GM19467 (cell line): ENCODE results near the gene NAV2.
A peak's percentile ranks its signal among the peaks of the same experiment; 100 is the strongest.
"Not testable (repeated sequence)": the region's sequence is repeated elsewhere in the genome, so short reads cannot be mapped to it uniquely, and the experiment has no call there.

ENCODE experiments used
- ATAC-seq: cut with Tn5 transposase; IDR thresholded peaks from one replicate; pipeline ENCODE4 v1.9.1; 2021; ENCODE audit warnings: mild to moderate bottlenecking, moderate library complexity; ENCODE audit not compliant: unreplicated experiment

Gene NAV2

GRCh38 chr11:20127671-20128527 is 415.3 kb downstream of the NAV2 start:
- peak; percentile 82 for ATAC-seq

DNA sequence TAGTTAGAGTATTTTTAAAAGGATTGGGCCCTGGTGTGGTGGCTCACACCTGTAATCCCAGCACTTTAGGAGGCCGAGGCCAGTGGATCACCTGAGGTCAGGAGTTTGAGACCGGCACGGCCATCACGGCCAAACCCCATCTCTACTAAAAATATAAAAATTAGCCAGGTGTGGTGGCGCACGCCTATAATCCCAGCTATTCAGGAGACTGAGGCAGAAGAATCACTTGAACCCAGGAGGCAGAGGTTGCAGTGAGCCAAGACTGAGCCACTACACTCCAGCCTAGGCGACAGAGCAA is 415.8 kb downstream of the NAV2 start:
- ATAC-seq, result not testable (repeated sequence)

DNA sequence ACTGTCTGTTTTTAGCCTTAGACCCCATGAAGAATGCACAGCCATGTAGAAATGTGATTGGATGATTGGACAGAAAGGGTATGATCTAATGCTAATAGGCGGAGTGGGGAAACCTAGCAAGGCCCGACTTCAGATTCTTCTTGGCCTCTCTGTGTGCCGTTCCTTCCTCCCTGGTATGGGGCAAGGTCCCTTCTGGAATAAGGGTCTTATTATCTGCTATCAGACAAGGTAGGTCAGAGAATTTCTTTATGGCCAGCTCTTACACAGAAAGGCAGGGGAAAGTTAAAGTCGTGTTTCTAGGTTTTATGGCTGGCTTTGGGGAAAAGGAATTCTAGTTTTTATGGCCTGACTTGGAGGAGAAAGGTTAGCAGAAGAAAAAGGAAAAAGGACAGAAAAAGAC is 417.0 kb downstream of the NAV2 start:
- ATAC-seq, result no peak

- ATAC-seq, result no peak
Observed at GRCh38 chr11:20131788-20132666, 419.4 kb downstream of the NAV2 start.

DNA sequence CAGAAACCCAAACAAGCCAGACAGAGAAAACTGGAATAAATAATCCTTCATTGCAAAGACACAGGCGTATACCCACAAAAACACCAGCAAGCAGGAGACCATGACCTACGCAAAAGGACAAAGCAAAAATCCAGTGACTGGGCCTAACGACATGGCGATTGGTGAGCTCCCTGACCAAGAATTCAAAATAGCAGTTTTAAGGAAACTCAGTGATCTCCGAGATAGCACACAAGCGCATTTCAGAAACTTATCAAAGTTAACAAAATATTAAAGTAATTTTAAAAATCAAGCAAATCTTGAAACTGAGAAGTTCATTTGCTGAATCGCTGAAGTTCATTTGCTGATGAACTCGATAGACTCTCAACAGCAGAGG is 420.0 kb downstream of the NAV2 start:
- ATAC-seq, result no peak

DNA sequence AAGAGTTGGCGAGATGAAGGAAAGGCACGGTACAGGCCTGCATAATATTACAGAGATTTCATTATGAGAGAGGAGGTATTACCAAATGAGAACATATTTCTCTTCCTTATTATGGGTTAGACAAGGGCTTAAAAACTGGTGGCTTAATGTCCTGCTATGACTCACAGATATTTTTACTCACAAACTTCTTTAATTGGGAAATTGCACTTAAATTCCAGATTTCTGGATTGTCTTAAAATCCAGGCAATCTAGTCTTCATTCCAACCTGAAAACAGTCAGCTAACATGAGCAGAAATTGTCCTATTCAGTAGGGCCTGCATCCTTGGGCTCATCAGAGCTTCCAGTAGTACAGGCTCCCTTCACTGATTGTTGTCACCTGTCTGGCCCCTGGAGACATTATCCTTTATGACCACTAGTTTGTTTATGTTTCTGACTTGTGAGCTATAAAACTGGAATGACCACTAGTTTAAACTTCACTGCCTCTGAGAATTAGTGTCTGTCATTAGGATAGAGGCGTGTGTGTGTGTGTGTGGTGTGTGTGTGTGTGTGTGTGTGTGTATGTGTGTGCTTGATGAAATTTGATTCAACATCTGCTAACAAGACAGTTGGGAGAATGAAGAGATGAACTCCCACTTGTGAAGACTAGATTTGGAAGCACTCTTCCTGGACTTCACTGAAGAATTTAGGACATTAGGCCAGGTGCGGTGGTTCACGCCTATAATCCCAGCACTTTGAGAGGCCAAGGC is 422.5 kb downstream of the NAV2 start:
- ATAC-seq, result no peak

DNA sequence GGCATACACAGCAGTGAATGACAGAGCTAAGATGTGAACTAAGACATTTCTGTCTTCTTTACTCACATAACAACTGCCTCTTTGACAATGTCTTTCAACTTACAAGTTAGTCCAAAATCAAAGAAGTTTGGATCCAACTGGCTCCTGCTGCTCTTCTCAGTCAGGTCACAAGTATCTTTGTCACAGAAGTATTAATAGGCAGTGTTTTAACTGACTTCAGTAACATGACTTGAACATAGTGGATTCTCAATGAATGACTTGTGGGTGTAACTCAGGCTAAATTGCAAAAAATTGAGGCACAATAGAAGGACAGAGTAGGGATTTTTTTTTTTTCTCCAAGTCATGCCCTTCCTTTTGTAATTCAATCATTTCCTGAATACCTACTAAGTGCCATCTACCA is 425.0 kb downstream of the NAV2 start:
- ATAC-seq, result no peak

GRCh38 chr11:20138707-20139106 is 426.1 kb downstream of the NAV2 start:
- ATAC-seq, result no peak

DNA sequence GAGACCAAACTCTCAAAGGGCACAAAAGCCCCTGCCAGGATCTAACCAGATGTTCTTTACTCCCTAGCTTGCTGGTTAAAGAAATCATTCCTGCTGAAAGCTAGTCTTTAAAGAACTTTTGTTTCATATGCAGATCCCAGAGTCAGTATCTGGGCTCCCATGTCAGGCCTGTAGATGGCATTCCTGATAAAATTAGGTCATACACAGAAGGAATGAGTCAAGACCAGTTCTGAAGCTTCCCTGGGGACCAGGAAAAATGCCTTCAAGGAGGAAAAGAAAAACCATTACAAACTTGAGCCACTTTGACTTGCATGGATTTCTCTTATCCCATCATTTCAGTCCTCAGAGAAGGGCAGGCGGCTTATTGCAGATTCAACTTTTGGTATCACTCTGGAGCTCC is 441.7 kb downstream of the NAV2 start:
- ATAC-seq, result no peak

DNA sequence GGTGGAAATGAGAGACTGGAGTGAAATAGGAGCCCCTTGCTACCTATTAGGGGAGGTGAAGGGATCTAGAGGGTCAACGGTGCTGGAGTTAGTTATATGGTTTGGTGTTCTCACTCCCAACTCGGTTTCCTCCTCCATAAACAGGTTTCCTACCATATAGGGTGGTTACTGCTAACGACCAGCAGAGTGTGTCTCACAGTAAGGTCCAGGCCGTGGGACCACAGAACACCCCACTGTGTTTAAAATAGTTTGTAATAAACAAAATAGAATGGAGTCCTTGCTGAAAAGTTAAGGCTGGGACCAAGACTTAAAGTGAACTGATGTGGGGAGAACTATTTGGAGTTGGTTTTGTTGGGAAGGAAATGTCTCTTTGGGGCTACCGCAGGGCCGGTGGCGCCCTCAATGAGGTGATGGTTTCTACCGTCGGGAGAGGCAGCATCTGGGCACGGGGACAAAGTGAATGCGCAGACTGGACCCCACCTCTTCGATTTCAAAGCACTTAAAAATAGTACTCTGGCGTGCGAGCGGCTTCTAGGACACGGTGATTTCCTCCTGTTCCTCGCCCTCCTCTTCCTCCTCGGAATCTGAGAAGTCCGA is 443.1 kb downstream of the NAV2 start:
- ATAC-seq, result no peak

GRCh38 chr11:20156280-20156875 is 443.7 kb downstream of the NAV2 start:
- no peak for ATAC-seq

DNA sequence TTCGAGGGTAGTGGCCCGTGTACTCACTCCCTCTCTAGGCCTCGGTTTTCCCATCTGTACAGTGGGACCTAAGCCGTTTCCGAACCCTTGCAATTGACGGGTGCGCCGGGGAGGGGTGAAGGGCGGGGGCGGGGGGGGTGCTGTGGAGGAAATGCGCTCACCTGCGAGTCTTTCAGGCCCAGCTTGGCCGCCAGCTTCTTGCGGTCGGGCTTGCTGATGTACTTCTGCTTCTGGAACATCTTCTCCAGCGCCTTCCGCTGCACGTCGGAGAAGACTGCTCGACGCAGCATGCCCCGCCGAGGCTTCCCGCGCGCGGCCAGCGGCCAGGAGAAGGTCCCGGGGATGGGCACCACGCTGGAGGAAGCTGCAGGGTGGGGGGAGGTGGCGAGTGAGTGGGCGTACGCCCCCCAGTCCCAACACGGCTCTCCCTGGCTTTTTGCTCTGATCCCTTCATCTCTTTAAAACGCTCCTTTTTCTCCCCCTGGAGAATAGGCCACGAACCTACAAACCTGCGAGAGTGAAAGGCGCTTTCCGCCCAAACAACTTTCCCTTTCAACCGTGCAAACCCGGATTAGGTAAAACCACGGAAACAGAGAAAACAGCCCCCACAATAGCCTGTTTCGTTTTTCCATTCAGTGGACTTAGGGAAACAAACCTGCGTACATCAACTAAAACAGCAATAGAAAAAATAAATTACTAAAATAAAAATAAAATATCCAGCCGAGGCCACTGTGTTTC is 444.4 kb downstream of the NAV2 start:
- no peak for ATAC-seq

GRCh38 chr11:20157728-20158127 is 445.1 kb downstream of the NAV2 start:
- no peak for ATAC-seq

DNA sequence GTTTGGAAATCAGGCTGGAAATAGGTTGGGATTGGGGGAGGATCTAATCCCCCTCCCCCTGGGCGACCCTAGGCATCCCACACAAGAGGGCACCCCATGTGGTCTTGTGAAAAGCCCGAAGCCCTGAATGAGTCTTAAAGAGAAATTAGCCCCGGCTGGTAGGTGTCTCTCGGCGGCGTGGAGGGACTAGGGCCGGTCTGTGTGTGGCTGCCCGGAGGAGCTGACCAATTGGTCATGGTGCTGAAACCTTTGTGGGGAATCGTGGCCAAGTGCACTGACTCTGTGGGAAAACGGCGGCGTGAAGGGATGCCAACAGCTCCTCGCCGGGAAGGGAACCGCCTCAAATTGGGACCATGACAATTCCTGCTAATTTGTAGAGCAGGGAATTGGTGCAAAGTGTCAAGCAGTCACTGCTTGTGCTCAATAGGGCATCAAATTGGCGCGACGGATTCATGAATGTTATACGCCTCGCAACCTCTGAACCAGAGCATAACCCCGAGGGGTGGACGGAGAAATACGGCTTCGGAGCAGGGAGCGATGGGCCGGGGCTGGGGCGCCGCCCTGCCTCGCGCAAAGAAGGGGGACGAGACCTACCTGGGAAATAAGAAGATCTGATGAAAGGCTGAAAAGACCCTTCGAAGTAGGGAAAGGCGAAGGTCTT is 446.1 kb downstream of the NAV2 start:
- no peak for ATAC-seq

DNA sequence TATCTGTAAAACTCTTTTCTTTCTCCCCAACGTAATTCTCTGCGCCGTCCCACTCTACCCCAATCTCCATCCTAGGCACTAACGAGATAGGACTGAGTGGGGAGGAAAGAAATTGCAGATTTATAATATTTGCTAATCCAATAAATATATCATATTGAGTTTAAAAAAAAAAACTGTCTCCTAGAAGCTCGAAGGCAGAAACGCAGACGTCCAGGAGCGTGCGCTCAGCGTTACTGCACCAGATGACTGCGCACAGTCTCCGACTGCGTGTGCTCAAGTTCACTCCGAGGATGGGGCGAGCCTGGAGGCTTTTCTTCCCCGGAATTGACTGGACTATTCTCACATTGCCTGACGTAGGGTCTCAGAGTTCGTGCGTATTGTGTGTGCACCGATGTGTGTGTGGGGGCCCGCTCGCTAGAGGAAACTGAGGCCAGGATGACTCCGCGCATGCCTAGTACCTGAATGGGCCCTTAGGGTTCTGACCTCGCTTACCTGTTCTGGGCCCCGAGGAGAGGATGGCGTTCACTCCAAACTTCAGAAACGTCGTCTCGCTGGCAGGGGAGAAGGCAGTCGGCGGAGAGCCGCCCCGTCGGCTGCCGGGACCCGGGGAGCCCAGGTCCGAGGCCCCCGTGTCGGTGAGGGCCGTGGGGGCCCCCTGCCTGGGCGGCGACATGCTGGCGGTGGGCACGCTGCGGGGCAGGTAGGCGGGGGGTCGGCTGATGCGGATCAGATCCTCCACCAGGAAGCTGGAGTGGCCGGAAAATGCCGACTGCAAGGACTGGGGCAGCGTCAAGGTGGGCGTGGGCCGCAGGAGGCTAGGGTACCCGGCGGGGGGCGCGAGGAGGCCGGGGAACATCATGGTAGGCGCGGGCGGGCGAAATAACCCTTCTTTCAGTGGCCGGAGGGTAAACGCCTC is 447.1 kb downstream of the NAV2 start:
- no peak for ATAC-seq

- no peak for ATAC-seq
Observed at GRCh38 chr11:20160425-20161229, 448.0 kb downstream of the NAV2 start, which contains the start of gene DBX1. TSS of gene DBX1 (minus strand) at chr11:20160475. CDS start at chr11:20160324, 151 bp downstream.

DNA sequence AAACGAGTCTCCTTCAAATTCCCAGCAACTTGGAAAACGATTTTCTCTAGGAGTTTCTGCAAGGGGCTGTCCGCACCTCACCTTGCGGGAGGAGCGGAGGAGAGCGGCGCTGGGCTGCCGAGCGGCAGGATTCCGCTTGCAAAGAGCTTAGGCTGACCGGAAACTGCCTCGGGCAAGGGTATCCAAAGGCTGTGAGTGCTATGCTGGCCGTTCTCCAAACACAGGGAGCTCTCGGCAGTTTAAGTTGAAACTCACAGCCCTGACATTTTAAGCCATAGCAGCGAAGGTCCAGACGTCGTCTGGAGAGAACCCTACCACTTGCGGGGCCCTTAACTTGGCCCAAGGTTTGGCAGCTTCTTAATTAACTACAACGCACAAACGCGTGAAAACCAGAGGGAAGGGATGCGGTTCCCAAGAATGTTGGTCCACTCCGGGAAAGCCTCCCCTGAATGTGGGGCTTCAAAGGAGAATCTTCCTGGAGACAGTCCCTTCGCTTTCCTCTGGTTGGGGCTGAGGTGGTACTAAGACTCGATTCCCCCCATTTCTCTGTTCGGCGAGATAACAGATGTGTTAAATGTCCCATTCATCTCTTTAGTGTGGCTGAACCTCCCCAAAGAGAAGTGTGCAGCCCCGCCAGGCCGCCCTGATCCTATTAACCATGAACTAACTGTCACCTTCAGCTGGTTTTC is 448.7 kb downstream of the NAV2 start:
- ATAC-seq, result no peak
